GM21737 (cell line): ENCODE data around the gene INTS2.
"Not testable (repeated sequence)": the region's sequence is repeated elsewhere in the genome, so short reads cannot be mapped to it uniquely, and the experiment has no call there.

Source experiments
- ATAC-seq: cut with Tn5 transposase; IDR thresholded peaks from one replicate; pipeline ENCODE4 v1.9.1; 2021; ENCODE audit warnings: mild to moderate bottlenecking, moderate library complexity; ENCODE audit not compliant: unreplicated experiment

The INTS2 gene

GRCh38 chr17:61826866-61827265 is 100.9 kb downstream of the INTS2 start:
- not testable (repeated sequence) for ATAC-seq

- not testable (repeated sequence) for ATAC-seq
These were observed 101.6 kb downstream of the INTS2 start for GRCh38 chr17:61826198-61826597.

GRCh38 chr17:61825448-61826137 is 102.2 kb downstream of the INTS2 start:
- no peak for ATAC-seq

GRCh38 chr17:61822326-61823285 is 105.2 kb downstream of the INTS2 start:
- ATAC-seq = no peak

GRCh38 chr17:61821655-61822054 is 106.1 kb downstream of the INTS2 start:
- no peak for ATAC-seq

GRCh38 chr17:61819265-61819664 is 108.5 kb downstream of the INTS2 start:
- not testable (repeated sequence) for ATAC-seq

- ATAC-seq = no peak
These were observed 109.6 kb downstream of the INTS2 start for GRCh38 chr17:61818225-61818624.

GRCh38 chr17:61817452-61817851 is 110.3 kb downstream of the INTS2 start:
- ATAC-seq = no peak

- ATAC-seq = no peak
These were observed 111.2 kb downstream of the INTS2 start for GRCh38 chr17:61816538-61816937.

GRCh38 chr17:61815863-61816503 is 111.8 kb downstream of the INTS2 start:
- ATAC-seq = no peak
